Nephron progenitor cell (in vitro differentiated cells): ENCODE measurements around the gene MAP3K3.

Source experiments
- DNase-seq: peaks from one replicate; pipeline ENCODE4 v3.0.0; 2021
- H3K27ac Mint-ChIP-seq: 2 replicates; pipeline ENCODE4 v1.8.0; 2021; ENCODE audit warnings: mild to moderate bottlenecking, moderate library complexity, mixed read lengths
- H3K27me3 Mint-ChIP-seq: 2 replicates; pipeline ENCODE4 v1.8.0; 2021; ENCODE audit warnings: mild to moderate bottlenecking, low read depth, mixed read lengths; ENCODE audit not compliant: poor library complexity
- H3K36me3 Mint-ChIP-seq: 2 replicates; pipeline ENCODE4 v1.8.0; 2021; ENCODE audit warnings: low read depth, mixed read lengths
- H3K4me1 Mint-ChIP-seq: 2 replicates; pipeline ENCODE4 v1.8.0; 2021; ENCODE audit warnings: mixed read lengths
- H3K4me3 Mint-ChIP-seq: 2 replicates; pipeline ENCODE4 v1.8.0; 2021; ENCODE audit warnings: mild to moderate bottlenecking, moderate library complexity, mixed read lengths
- H3K9me3 Mint-ChIP-seq: 2 replicates; pipeline ENCODE4 v1.8.0; 2021; ENCODE audit warnings: mild to moderate bottlenecking, moderate library complexity, mixed read lengths
- TF ChIP-seq, protein P1 (sequence below): fragments of 200-600 bp; sonication (generic); IDR thresholded peaks from 2 replicates; pipeline ENCODE4 v1.5.0; 2021; ENCODE audit warnings: antibody characterized with exemption

Gene MAP3K3

DNA sequence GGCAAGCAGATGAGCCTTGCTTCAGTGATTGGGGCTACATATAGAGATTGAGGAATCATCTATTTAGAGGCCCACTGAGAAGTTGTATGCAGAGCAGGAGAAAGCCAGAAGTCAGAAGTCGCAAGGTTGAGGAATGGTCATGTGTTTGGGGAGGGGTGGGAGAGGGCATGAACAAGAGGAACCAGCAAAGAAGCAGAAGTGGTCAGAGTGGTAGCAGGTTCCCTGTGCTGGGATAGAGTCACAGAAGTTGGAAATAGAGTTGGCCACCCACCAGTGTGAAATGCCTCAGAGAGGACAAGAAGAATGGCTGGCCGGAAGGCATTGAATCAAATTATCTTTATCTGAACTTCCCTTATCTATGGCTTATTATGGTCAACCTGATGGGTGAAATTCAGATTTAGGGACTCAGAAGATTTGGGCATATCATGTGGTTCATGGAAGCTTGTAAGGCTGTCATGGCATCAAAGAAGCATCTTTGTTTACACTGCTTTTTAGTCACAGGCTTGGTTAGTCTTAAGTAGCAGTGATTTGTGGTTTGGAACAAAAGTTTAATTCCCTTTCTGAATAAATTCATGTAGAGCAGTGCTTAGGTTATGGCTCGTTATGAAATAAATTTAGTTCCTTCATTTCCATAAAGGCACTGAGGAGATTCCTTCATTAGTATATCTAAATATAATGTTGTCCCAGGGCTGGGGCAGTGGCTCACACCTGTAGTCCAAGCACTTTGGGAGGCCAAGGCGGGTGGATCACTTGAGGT is 19.7 kb downstream of the MAP3K3 start:
- Mint-ChIP-seq H3K9me3 (no peaks in the 10 kb centered on the region), H3K27ac (peak overlapping the region; percentile 55), H3K4me3 (no peak overlapping the region), H3K36me3 (peaks cover 13% of the 10 kb centered on the region), H3K4me1 (no peaks in the 10 kb centered on the region), H3K27me3 (peaks cover 4% of the 10 kb centered on the region)
- DNase-seq: no peak
- TF ChIP-seq, protein P1, sequence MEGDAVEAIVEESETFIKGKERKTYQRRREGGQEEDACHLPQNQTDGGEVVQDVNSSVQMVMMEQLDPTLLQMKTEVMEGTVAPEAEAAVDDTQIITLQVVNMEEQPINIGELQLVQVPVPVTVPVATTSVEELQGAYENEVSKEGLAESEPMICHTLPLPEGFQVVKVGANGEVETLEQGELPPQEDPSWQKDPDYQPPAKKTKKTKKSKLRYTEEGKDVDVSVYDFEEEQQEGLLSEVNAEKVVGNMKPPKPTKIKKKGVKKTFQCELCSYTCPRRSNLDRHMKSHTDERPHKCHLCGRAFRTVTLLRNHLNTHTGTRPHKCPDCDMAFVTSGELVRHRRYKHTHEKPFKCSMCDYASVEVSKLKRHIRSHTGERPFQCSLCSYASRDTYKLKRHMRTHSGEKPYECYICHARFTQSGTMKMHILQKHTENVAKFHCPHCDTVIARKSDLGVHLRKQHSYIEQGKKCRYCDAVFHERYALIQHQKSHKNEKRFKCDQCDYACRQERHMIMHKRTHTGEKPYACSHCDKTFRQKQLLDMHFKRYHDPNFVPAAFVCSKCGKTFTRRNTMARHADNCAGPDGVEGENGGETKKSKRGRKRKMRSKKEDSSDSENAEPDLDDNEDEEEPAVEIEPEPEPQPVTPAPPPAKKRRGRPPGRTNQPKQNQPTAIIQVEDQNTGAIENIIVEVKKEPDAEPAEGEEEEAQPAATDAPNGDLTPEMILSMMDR: no peak

DNA sequence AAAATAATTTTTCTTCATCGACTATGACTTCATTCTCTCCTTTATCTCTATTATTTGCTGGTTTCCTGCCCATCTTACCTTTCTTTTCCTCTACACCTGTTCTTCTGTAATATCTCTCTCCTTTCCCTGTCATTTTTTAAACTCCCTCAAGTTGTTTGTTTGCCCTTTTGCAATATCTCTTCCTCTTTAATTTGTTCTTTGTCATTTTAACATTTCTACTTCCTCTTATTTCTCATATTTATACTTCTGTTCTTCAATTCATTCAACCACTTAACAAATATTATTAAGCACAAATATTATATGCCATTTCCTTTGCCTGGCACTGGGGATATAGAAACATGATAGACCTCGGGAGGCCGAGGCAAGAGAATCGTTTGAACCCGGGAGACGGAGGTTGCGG is 22.6 kb downstream of the MAP3K3 start:
- H3K9me3 Mint-ChIP-seq: no peaks in the 10 kb centered on the region
- H3K36me3 Mint-ChIP-seq: peaks cover 15% of the 10 kb centered on the region
- no peak for DNase-seq
- H3K27me3 Mint-ChIP-seq: no peaks in the 10 kb centered on the region
- H3K4me1 Mint-ChIP-seq: no peaks in the 10 kb centered on the region
- TF ChIP-seq, protein P1: no peak
- no peak overlapping the region for H3K4me3 Mint-ChIP-seq
- no peak overlapping the region for H3K27ac Mint-ChIP-seq

DNA sequence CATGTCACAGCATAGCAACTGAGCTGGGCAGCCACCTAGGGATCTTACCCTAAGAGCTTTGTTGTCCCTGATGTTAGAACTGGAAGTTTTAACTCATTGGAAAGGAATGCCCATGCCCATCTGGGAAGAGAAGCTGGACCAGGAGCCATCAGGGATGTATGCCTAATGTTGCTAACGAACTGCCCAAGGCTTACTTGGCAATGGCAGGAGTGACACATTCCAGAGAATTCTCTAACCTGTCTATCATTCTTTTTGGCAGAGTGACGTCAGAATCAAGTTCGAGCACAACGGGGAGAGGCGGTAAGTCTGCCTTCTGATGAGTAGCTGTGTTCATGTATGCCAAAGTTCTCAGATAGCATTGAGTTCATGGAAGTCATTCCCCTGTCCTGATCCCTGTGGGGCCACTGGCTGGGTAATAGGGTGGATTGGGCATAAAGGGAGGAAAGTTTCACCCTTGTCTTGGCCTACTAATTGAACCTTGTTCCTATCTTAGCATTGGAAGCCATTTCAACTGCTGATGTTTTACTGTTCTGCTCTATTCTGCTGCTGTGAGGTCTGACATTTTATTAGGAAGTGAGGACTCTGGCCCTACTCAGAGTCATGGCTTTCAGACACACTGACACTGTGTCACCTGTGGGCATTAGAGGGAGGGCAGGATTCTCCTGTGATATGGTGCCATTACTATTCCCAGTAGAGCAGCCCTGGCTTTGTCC is 23.7 kb downstream of the MAP3K3 start:
- no peaks in the 10 kb centered on the region for H3K9me3 Mint-ChIP-seq
- H3K27ac Mint-ChIP-seq: no peak overlapping the region
- DNase-seq: no peak
- TF ChIP-seq, protein P1: no peak
- peaks cover 13% of the 10 kb centered on the region for H3K36me3 Mint-ChIP-seq
- no peaks in the 10 kb centered on the region for H3K4me1 Mint-ChIP-seq
- H3K27me3 Mint-ChIP-seq: no peaks in the 10 kb centered on the region
- H3K4me3 Mint-ChIP-seq: no peak overlapping the region

DNA sequence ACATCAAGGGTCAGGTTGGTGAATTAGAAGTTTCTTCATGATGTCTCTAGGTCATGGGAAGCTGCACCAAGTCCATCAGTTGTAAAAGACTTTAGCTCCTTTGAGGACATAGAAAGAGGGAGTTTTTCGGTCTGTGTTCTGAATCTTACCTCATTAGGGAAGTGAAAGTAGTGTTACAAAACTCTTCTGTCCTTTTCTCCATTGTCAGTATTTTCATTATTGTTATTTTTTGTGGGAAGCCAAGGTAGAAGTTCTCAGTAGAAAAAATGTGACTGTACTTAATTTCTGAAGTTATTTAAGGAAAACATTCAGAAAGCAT is 24.2 kb downstream of the MAP3K3 start:
- Mint-ChIP-seq H3K4me3 (no peak overlapping the region), H3K27ac (no peak overlapping the region), H3K9me3 (no peaks in the 10 kb centered on the region), H3K27me3 (no peaks in the 10 kb centered on the region), H3K4me1 (no peaks in the 10 kb centered on the region), H3K36me3 (peaks cover 13% of the 10 kb centered on the region)
- TF ChIP-seq, protein P1: no peak
- no peak for DNase-seq

DNA sequence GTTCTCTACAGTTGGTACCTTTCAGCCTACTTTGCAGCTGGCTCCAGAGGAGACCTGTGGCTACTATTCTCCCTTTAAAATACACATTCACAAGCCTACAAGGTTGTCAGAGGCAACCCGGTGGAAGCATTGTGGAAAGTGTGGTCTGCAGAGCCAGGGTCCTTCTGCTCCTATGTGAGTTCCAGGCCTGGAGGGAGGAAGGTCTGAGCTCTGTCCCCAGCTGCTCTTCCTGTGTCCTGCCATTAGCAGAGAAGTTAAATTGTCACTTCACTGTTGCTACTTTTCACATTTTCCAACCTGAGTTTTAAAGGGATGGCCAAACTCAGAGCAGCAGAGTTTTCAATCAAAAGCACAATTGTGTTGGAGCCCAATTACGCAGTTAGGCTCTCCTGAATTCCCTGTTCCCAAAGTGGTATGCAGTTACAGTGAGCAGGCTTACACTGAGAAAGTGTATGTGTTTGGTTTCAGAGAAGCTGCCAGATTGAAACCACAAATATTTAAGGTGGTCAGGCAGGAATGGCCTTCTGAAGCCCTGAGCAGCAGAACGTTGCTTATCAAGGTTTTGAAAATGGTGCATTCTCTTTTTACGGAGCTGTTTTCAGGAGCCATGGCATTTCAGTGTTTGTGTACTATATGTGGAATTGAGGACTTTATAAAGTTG is 25.0 kb downstream of the MAP3K3 start:
- DNase-seq: no peak
- peaks cover 13% of the 10 kb centered on the region for H3K36me3 Mint-ChIP-seq
- H3K27me3 Mint-ChIP-seq: no peaks in the 10 kb centered on the region
- H3K9me3 Mint-ChIP-seq: no peaks in the 10 kb centered on the region
- TF ChIP-seq, protein P1: no peak
- H3K27ac Mint-ChIP-seq: no peak overlapping the region
- H3K4me3 Mint-ChIP-seq: no peak overlapping the region
- H3K4me1 Mint-ChIP-seq: peaks cover 3% of the 10 kb centered on the region
